T-helper 22 cell (primary cell): ENCODE results near the gene PRRG2.

ENCODE experiments used
- DNase-seq: peaks from one replicate; pipeline ENCODE4 v3.0.0-alpha.2; 2020; ENCODE audit warnings: low read depth

Gene PRRG2

DNA sequence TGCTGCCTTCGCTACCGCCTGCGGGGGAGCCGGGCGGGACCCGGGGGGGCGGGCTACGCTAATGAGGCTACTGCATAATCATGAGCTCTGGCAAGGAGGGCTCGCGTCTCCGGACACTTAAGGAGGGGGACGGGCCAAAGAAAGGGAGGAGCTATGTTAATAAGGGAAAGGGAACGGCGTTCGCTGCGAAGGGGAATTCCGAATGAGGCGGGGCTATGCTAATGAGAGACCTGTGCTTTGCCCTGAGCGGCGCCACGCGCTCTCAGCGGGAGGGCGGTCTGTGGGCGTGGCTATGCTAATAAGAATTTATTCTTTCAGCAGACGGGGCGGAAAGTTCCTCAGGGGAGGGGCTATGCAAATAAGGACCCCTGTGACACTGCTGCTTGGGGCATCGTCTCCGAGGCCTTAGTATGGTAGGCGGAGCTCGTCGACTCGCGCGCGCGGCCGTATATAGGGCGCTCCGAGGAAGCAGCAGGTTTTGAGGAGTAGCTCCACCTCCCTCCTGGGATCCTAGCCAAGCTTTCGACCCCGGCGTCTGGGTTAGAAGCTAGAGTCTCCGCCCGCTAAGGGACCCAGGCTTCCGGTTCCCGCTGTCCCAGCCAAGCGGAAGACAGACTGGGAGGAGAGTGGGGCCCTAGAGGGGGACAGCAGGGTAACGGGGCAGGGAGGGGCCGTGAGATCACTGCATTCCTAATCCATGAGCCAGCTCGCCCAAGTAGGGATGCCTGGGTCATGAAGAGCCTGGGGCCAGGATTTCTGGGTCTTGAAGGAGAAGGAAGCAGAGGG is 59.2 kb downstream of the PRRG2 start, which contains the start of gene RRAS:
RRAS (minus strand) TSS at position 31 of the 786 bp plus-strand sequence. CDS start 45 bp downstream, outside the sequence.
- DNase-seq, result peak; percentile 100
